HepG2 (cell line): ENCODE data around the gene ADPRHL1. TPM values are rescaled to one million over a fixed set of nuclear protein-coding genes. Genes with fewer than 3 reads are reported as not detected.

Experiments
- ATAC-seq: fragments of 200-7000 bp; cut with Tn5 transposase; 3 replicates; pipeline ENCODE4 v1.9.1; 2020; ENCODE audit warnings: mild to moderate bottlenecking, moderate library complexity
- BruUV-seq: library from RNA; stranded (reverse); fragments of 400-500 nt; replicated peaks from 2 replicates; lab custom pipeline; 2021; lab: Mats Ljungman, UMichigan
- CTCF ChIA-PET: fragments of 300-600 bp; formaldehyde crosslinking; extraction: SDS; loops from one replicate; lab custom pipeline; 2021; ENCODE audit warnings: low total read pairs, inconsistent platforms, low intra/inter-chr PET ratio; lab: Yijun Ruan, JAX
- POLR2A ChIA-PET: fragments of 350-600 bp; sonication (Branson Sonifier 250); formaldehyde crosslinking; loops from one replicate; lab custom pipeline; 2020; ENCODE audit warnings: antibody characterized with exemption, inconsistent platforms; lab: Yijun Ruan, JAX
- DNase-seq: peaks from one replicate; pipeline ENCODE4 v3.0.0-alpha.2; 2015; ENCODE audit warnings: low spot score
- FAIRE-seq: peaks from 3 replicates; lab custom pipeline; 2011; peaks lifted over from hg19 to GRCh38; lab: Jason Lieb, UNC
- H2AFZ ChIP-seq: one replicate; pipeline ENCODE4 v1.6.1; 2011; ENCODE audit warnings: low read length, inconsistent platforms
- H3K27ac ChIP-seq: fragments of 300-600 bp; 3 replicates; pipeline ENCODE4 v1.8.0; 2011; ENCODE audit warnings: mixed run types, mild to moderate bottlenecking, mixed read lengths, low read length, inconsistent platforms; ENCODE audit not compliant: insufficient read depth; ENCODE audit errors: extremely low read length
- H3K27me3 ChIP-seq, 2 experiments: fragments of 200-600 bp in 1 of 2; 2 replicates in 1 of 2; 3 replicates in 1 of 2; pipeline versions ENCODE4 v1.6.0 to v1.8.0; 2011; ENCODE audit warnings: low read length in 2 of 2, mild to moderate bottlenecking in 2 of 2, moderate library complexity in 2 of 2, inconsistent platforms in 1 of 2; ENCODE audit not compliant: insufficient read depth in 2 of 2, control insufficient read depth in 1 of 2
- H3K36me3 ChIP-seq, 2 experiments: fragments of 200-600 bp in 1 of 2; replicated peaks in 1 of 2; 2 replicates in 1 of 2; 3 replicates in 1 of 2; pipeline versions ENCODE4 v1.5.1 to v1.8.0; 2011; ENCODE audit warnings: low read length in 2 of 2, inconsistent platforms in 1 of 2; ENCODE audit not compliant: insufficient read depth in 2 of 2, control insufficient read depth in 1 of 2
- H3K4me1 ChIP-seq: 2 replicates; pipeline ENCODE4 v1.5.1; 2012; ENCODE audit warnings: low read length, inconsistent platforms; ENCODE audit not compliant: insufficient read depth
- H3K4me2 ChIP-seq: 2 replicates; pipeline ENCODE4 v1.6.0; 2011; ENCODE audit warnings: low read depth, low read length, inconsistent platforms
- H3K4me3 ChIP-seq, 3 experiments: fragments of 200-600 bp in 1 of 3; sonication (generic), shearing (Covaris generic) in 1 of 3; replicated peaks in 1 of 3; 2 replicates each; pipeline ENCODE4 v1.5.1; 2011 to 2016; ENCODE audit warnings: low read length in 3 of 3, inconsistent platforms in 2 of 3, low read depth in 2 of 3, mild to moderate bottlenecking in 2 of 3, control low read depth in 1 of 3, mixed read lengths in 1 of 3; ENCODE audit not compliant: insufficient read depth in 1 of 3
- H3K79me2 ChIP-seq: one replicate; pipeline ENCODE4 v1.6.1; 2011; ENCODE audit warnings: low read length, inconsistent platforms; ENCODE audit not compliant: insufficient read depth
- H3K9ac ChIP-seq: 2 replicates; pipeline ENCODE4 v1.6.0; 2011; ENCODE audit warnings: mild to moderate bottlenecking, low read depth, low read length, inconsistent platforms; ENCODE audit not compliant: insufficient read depth
- H3K9me3 ChIP-seq: 2 replicates; pipeline ENCODE4 v1.5.1; 2012; ENCODE audit warnings: mild to moderate bottlenecking, low read length
- H4K20me1 ChIP-seq: 2 replicates; pipeline ENCODE4 v1.6.0; 2011; ENCODE audit warnings: inconsistent platforms, mild to moderate bottlenecking, low read length, moderate library complexity; ENCODE audit not compliant: insufficient read depth
- STAG1 ChIP-seq: sonication (generic); formaldehyde crosslinking; IDR thresholded peaks from 2 replicates; pipeline ENCODE4 v1.4.0; 2020; ENCODE audit warnings: missing genetic modification reagents
- TP53 ChIP-seq: sonication (generic); formaldehyde crosslinking; conservative IDR thresholded peaks from 2 replicates; pipeline ENCODE4 v1.4.0; 2020; ENCODE audit warnings: missing genetic modification reagents
- WGBS: methylation state at CpG from one replicate; pipeline ENCODE4 v1.1.6; 2017; ENCODE audit warnings: low lambda C conversion rate; 5-methylcytosine and 5-hydroxymethylcytosine counted together
- in situ Hi-C: cut with HindIII; loops from 2 replicates; pipeline ENCODE4 v1.10.0; 2017; ENCODE audit warnings: low pct_unique_long_range_greater_than_20kb; ENCODE audit not compliant: extremely low pct_ligation_motif_present
- intact Hi-C: fragments of 100-400 bp; cut with micrococcal nuclease; formaldehyde crosslinking; loops from one replicate; pipeline ENCODE4 v1.10.0; 2022; ENCODE audit not compliant: unreplicated experiment
- polyA plus RNA-seq, 8 experiments: library from polyadenylated mRNA; depleted of rRNA in 3 of 8; stranded (reverse) in 7 of 8; unstranded in 1 of 8; fragments of >200 nt; fragmentation: Illumina TruSeq in 4 of 8; extraction: Trizol in 4 of 8; gene quantifications; 2 replicates each; pipeline versions ENCODE4 v1.2.1 to v1.2.3, GENCODE V29; 2011 to 2016; ENCODE audit warnings: low read depth in 4 of 8, missing spikeins in 1 of 8, mixed read lengths in 1 of 8; ENCODE audit not compliant: insufficient read depth in 1 of 8
- total RNA-seq, 5 experiments: library from RNA; depleted of rRNA; stranded (reverse); fragments of >200 nt; fragmentation: Illumina TruSeq; extraction: Trizol; gene quantifications; 2 replicates each; pipeline ENCODE4 v1.2.3, GENCODE V29; 2016; ENCODE audit warnings: low read depth in 1 of 5
- TF ChIP-seq, protein P1 (sequence below): sonication (generic); formaldehyde crosslinking; IDR thresholded peaks from 2 replicates; pipeline ENCODE4 v1.4.0; 2020; ENCODE audit warnings: missing genetic modification reagents
- TF ChIP-seq, protein P2 (sequence below): sonication (generic); formaldehyde crosslinking; IDR thresholded peaks from 2 replicates; pipeline ENCODE4 v1.5.0; 2020; ENCODE audit warnings: mild to moderate bottlenecking, missing genetic modification reagents, moderate library complexity

The ADPRHL1 gene
- total and polyA plus RNA-seq, 2 of the 13 experiments (the other 11 are each of a cell fraction or from before 2014, with no cell fraction given) = 0.34 to 0.40 TPM

- in situ Hi-C loops = loop anchor here (5.0 kb wide), 1 partner anchor 104 kb away; no protein-coding TSS in a partner anchor
- H2AFZ ChIP-seq = no peak overlapping the region
- no peaks in the 10 kb centered on the region for H4K20me1 ChIP-seq
- H3K9me3 ChIP-seq = no peaks in the 10 kb centered on the region
- DNase-seq (peak; percentile 13), FAIRE-seq (no peak), ATAC-seq (peak; percentile 84)
- WGBS = 94% methylated on average over 15 of the region's 23 CpGs
- H3K79me2 ChIP-seq = no peaks in the 10 kb centered on the region
- intact Hi-C loops = loop anchor here (1.0 kb wide), 1 partner anchor 104 kb away; no protein-coding TSS in a partner anchor
- no peak overlapping the region for H3K9ac ChIP-seq
- no peaks in the 10 kb centered on the region for H3K27me3 ChIP-seq
- CTCF ChIA-PET = interaction anchor here (1.4 kb wide), 1 partner anchor 103 kb away, joined by 4 read pairs; no protein-coding TSS in a partner anchor
- TF ChIP-seq, protein P1, sequence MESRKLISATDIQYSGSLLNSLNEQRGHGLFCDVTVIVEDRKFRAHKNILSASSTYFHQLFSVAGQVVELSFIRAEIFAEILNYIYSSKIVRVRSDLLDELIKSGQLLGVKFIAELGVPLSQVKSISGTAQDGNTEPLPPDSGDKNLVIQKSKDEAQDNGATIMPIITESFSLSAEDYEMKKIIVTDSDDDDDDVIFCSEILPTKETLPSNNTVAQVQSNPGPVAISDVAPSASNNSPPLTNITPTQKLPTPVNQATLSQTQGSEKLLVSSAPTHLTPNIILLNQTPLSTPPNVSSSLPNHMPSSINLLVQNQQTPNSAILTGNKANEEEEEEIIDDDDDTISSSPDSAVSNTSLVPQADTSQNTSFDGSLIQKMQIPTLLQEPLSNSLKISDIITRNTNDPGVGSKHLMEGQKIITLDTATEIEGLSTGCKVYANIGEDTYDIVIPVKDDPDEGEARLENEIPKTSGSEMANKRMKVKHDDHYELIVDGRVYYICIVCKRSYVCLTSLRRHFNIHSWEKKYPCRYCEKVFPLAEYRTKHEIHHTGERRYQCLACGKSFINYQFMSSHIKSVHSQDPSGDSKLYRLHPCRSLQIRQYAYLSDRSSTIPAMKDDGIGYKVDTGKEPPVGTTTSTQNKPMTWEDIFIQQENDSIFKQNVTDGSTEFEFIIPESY (CRISPR knock-in tag) = peak; percentile 40; the same call in 1 of the 2 replicates
- TF ChIP-seq TP53 (CRISPR knock-in tag) (no peak), STAG1 (CRISPR knock-in tag) (peak; percentile 55)
- TF ChIP-seq, protein P2, sequence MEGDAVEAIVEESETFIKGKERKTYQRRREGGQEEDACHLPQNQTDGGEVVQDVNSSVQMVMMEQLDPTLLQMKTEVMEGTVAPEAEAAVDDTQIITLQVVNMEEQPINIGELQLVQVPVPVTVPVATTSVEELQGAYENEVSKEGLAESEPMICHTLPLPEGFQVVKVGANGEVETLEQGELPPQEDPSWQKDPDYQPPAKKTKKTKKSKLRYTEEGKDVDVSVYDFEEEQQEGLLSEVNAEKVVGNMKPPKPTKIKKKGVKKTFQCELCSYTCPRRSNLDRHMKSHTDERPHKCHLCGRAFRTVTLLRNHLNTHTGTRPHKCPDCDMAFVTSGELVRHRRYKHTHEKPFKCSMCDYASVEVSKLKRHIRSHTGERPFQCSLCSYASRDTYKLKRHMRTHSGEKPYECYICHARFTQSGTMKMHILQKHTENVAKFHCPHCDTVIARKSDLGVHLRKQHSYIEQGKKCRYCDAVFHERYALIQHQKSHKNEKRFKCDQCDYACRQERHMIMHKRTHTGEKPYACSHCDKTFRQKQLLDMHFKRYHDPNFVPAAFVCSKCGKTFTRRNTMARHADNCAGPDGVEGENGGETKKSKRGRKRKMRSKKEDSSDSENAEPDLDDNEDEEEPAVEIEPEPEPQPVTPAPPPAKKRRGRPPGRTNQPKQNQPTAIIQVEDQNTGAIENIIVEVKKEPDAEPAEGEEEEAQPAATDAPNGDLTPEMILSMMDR (CRISPR knock-in tag) = peak; percentile 64
- H3K27ac ChIP-seq = no peak overlapping the region
- BruUV-seq = no TSS peak
- H3K4me2 ChIP-seq = no peak overlapping the region
- peaks cover 16 to 42% of the 10 kb centered on the region in 2 experiments for H3K36me3 ChIP-seq
- POLR2A ChIA-PET = interaction anchor here (1.2 kb wide), 1 partner anchor 104 kb away, joined by 4 read pairs; no protein-coding TSS in a partner anchor
- no peak overlapping the region for H3K4me3 ChIP-seq
- peaks cover 13% of the 10 kb centered on the region for H3K4me1 ChIP-seq
Observed at GRCh38 chr13:113458253-113459065, 5.2 kb upstream of the ADPRHL1 start.
